Peyer's patch (tissue), 4 donors: Measurements from ENCODE around the gene CD9.

Source experiments
- POLR2A ChIP-seq, 2 donors: fragments of 450-650 bp; IDR thresholded peaks; one replicate each; pipeline ENCODE4 v1.5.1; 2017; ENCODE audit warnings: antibody characterized with exemption in 2 of 2, mild to moderate bottlenecking in 2 of 2, moderate library complexity in 2 of 2
- TF ChIP-seq, protein P1 (sequence below), 6 experiments: fragments of 450-650 bp in 4 of 6; fragments of 200-600 bp in 2 of 6; sonication (generic) in 1 of 6; IDR thresholded peaks; one replicate each; pipeline ENCODE4 v1.5.1; 2017 to 2019; ENCODE audit warnings: antibody characterized with exemption in 6 of 6, mild to moderate bottlenecking in 3 of 6, moderate library complexity in 1 of 6

DNA sequence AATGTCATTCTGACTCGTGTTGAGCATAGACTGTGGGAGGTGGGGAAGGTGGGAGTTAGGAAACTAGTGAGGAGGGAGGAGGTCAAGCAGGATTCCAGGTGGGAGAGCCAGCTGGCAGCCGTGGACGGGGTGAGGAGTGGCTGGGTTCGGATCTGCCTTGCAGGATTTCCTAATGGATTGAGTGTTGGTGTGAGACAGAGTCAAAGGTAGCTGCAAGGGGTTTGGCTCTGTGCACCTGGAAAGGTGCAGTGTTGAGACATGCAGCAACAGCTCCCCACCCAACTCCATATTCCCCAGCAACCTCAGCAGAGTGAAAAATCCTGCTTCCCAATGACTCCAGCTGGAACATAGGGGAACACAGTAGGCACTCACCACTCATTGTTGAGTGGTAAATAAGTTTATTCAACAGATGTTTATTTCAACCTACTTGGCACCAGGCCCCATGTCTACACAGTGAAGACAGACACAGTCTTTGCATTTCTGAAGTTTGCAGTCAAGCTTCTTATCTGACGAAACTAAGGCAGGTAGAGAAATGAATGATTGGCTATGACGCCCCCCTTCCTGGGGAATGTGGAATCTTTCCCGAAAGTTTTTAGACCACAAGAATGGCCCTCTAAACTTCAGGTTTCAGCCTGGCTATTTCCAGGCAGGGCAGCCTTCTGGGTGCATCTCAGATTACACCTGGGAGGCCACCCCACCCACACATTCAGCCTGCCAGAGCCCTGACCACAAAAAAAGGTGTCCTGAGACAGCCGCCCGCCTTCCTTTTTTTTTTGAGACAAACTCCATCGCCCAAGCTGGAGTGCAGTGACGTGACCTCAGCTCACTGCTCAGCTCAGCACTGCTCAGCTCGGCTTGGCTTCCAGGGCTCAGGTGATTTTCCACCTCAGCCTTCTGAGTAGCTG, 72.4 kb downstream of the CD9 start:
- TF ChIP-seq, protein P1, sequence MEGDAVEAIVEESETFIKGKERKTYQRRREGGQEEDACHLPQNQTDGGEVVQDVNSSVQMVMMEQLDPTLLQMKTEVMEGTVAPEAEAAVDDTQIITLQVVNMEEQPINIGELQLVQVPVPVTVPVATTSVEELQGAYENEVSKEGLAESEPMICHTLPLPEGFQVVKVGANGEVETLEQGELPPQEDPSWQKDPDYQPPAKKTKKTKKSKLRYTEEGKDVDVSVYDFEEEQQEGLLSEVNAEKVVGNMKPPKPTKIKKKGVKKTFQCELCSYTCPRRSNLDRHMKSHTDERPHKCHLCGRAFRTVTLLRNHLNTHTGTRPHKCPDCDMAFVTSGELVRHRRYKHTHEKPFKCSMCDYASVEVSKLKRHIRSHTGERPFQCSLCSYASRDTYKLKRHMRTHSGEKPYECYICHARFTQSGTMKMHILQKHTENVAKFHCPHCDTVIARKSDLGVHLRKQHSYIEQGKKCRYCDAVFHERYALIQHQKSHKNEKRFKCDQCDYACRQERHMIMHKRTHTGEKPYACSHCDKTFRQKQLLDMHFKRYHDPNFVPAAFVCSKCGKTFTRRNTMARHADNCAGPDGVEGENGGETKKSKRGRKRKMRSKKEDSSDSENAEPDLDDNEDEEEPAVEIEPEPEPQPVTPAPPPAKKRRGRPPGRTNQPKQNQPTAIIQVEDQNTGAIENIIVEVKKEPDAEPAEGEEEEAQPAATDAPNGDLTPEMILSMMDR (IDR thresholded peaks at IDR 0.05): no peak
- TF ChIP-seq POLR2A (IDR thresholded peaks at IDR 0.05): no peak
